ENCODE measurements around the gene HOOK2. TPM values are rescaled to one million over a fixed set of nuclear protein-coding genes. Genes with fewer than 3 reads are reported as not detected.

The HOOK2 gene
- total and polyA plus RNA-seq, 2 donors (not counting 1 experiment from before 2014, with no cell fraction given), result 6.6 to 26.6 TPM

DNA sequence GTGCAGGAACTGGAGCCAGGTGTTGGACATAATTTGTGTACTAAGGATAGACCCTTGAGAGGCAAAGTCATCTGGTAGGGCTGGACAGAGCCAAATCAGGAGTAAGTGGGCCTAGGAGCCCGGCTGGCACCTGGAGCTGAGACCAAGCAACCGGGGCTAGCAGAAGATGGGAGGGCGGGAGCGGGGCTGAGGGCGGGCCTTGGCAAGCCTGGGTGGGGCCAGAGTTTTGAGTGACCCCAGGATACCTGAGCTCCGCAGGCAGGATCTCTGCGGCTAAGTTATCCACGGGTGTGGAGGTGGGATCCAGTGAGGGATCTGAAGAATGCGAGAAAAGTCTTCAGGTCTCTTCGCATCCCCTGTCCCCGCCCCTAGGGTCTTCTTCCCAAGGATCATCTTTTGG, 8.2 kb downstream of the HOOK2 start:
- H3K36me3 ChIP-seq (ENCODE audit: control insufficient read depth, insufficient read depth, low read length), result peaks cover 2% of the 10 kb centered on the region
- no peak for TF ChIP-seq EZH2 (IDR thresholded peaks at IDR 0.05; ENCODE audit: low read length, missing control alignments)
- no peak overlapping the region for H3K4me2 ChIP-seq (ENCODE audit: extremely low read depth, insufficient read depth, low read length)
- H3K27me3 ChIP-seq (ENCODE audit: control insufficient read depth, insufficient read depth, low read length), result no peaks in the 10 kb centered on the region
- H3K4me1 ChIP-seq (ENCODE audit: control insufficient read depth, extremely low read depth, insufficient read depth, low read length), result no peaks in the 10 kb centered on the region
- no peak for DNase-seq (ENCODE audit: low read depth in 2 of 2)
- no peak overlapping the region for H3K4me3 ChIP-seq (replicated peaks in 1 of 4; ENCODE audit: control extremely low read depth in 1 of 4, insufficient read depth in 1 of 4, low read depth in 3 of 4, low read length in 4 of 4)
- no peaks in the 10 kb centered on the region for H3K79me2 ChIP-seq (ENCODE audit: control insufficient read depth, insufficient read depth, low read length)
- no peak overlapping the region for H2AFZ ChIP-seq (ENCODE audit: low read length)
- no peak overlapping the region for H3K9ac ChIP-seq (ENCODE audit: insufficient read depth, low read length)
- no peak overlapping the region for H3K27ac ChIP-seq (ENCODE audit: insufficient read depth, low read length)
- H3K9me3 ChIP-seq (ENCODE audit: control insufficient read depth, insufficient read depth, low read depth, low read length), result no peaks in the 10 kb centered on the region
- no peaks in the 10 kb centered on the region for H4K20me1 ChIP-seq (ENCODE audit: control insufficient read depth, extremely low read depth, insufficient read depth, low read length)

DNA sequence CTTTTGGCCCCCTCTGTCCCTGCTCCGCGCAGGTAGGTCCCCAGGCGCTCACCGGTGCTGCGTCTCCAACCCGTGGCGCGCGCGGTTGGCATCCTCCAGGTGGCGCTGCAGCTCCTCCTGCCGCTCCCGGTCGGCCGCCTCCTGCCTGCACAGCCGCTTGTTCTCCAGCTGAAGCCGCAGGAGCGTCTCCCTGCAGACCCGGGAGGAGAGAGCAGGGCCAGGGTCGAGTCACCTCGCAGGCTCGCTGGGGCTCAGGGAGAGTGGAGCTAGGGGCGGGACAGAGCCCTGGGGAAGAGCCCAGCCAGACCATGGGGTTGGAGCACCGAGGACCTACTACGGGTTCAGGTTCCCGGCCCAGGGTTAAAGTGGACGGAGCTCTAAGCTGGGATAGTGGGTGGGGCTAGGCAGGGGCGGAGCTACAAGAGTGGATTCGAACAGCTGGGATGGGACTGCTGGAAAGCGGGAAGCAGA, 9.3 kb downstream of the HOOK2 start:
- Histone ChIP-seq H3K4me3 (replicated peaks in 1 of 4; ENCODE audit: control extremely low read depth in 1 of 4, insufficient read depth in 1 of 4, low read depth in 3 of 4, low read length in 4 of 4) (peak overlapping the region; percentile 41 to 60 (median 48)), H3K79me2 (ENCODE audit: control insufficient read depth, insufficient read depth, low read length) (no peaks in the 10 kb centered on the region), H3K4me2 (ENCODE audit: extremely low read depth, insufficient read depth, low read length) (peak overlapping the region; percentile 62), H3K9ac (ENCODE audit: insufficient read depth, low read length) (no peak overlapping the region), H4K20me1 (ENCODE audit: control insufficient read depth, extremely low read depth, insufficient read depth, low read length) (no peaks in the 10 kb centered on the region), H3K9me3 (ENCODE audit: control insufficient read depth, insufficient read depth, low read depth, low read length) (no peaks in the 10 kb centered on the region), H3K4me1 (ENCODE audit: control insufficient read depth, extremely low read depth, insufficient read depth, low read length) (no peaks in the 10 kb centered on the region), H3K27me3 (ENCODE audit: control insufficient read depth, insufficient read depth, low read length) (no peaks in the 10 kb centered on the region), H3K36me3 (ENCODE audit: control insufficient read depth, insufficient read depth, low read length) (peaks cover 2% of the 10 kb centered on the region), H2AFZ (ENCODE audit: low read length) (peak overlapping the region; percentile 58), H3K27ac (ENCODE audit: insufficient read depth, low read length) (no peak overlapping the region)
- no peak for TF ChIP-seq EZH2 (IDR thresholded peaks at IDR 0.05; ENCODE audit: low read length, missing control alignments)
- peak; percentile 55 to 69 for TF ChIP-seq CTCF (conservative IDR thresholded peaks at IDR 0.05 in 1 of 2, IDR thresholded peaks at IDR 0.05 in 1 of 2; ENCODE audit: low read depth in 1 of 2, low read length in 2 of 2)
- peak in 1 of 2 donors; percentile 80 for DNase-seq (ENCODE audit: low read depth in 2 of 2)

DNA sequence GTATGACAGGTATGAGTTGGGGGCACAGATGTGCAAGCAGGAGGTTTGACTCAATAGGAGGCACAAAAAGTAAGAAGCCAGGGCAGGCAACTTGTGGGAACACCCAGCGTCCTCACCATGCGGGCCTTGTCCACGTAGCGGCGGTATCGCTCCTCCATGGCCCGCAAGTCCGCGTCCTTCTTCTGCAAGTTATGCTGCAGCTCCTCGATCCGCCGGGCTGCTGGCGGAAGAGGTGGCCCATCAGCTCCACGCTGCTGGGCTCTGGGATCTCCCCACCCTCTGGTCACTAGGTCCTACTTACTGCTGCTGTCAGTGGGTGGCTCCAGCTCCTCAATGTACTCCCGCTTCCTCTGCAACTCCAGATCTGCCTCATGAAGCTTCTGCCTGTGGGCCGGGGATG, 10.7 kb downstream of the HOOK2 start:
- no peaks in the 10 kb centered on the region for H4K20me1 ChIP-seq (ENCODE audit: control insufficient read depth, extremely low read depth, insufficient read depth, low read length)
- H3K27me3 ChIP-seq (ENCODE audit: control insufficient read depth, insufficient read depth, low read length), result no peaks in the 10 kb centered on the region
- H3K27ac ChIP-seq (ENCODE audit: insufficient read depth, low read length), result no peak overlapping the region
- TF ChIP-seq EZH2 (IDR thresholded peaks at IDR 0.05; ENCODE audit: low read length, missing control alignments) (no peak), CTCF (conservative IDR thresholded peaks at IDR 0.05 in 1 of 2, IDR thresholded peaks at IDR 0.05 in 1 of 2; ENCODE audit: low read depth in 1 of 2, low read length in 2 of 2) (no peak)
- peaks cover 2% of the 10 kb centered on the region for H3K36me3 ChIP-seq (ENCODE audit: control insufficient read depth, insufficient read depth, low read length)
- no peak overlapping the region for H2AFZ ChIP-seq (ENCODE audit: low read length)
- no peak for DNase-seq (ENCODE audit: low read depth in 2 of 2)
- no peaks in the 10 kb centered on the region for H3K79me2 ChIP-seq (ENCODE audit: control insufficient read depth, insufficient read depth, low read length)
- no peak overlapping the region for H3K4me3 ChIP-seq (replicated peaks in 1 of 4; ENCODE audit: control extremely low read depth in 1 of 4, insufficient read depth in 1 of 4, low read depth in 3 of 4, low read length in 4 of 4)
- no peak overlapping the region for H3K9ac ChIP-seq (ENCODE audit: insufficient read depth, low read length)
- no peaks in the 10 kb centered on the region for H3K4me1 ChIP-seq (ENCODE audit: control insufficient read depth, extremely low read depth, insufficient read depth, low read length)
- no peak overlapping the region for H3K4me2 ChIP-seq (ENCODE audit: extremely low read depth, insufficient read depth, low read length)
- H3K9me3 ChIP-seq (ENCODE audit: control insufficient read depth, insufficient read depth, low read depth, low read length), result no peaks in the 10 kb centered on the region

All from fibroblast of lung (primary cell).